ENCODE data around the gene B4GALT5.

B4GALT5 gene

GRCh38 chr20:49608752-49609670 lies 104.7 kb downstream of the B4GALT5 start:
- H3K9me3 ChIP-seq (ENCODE audit: insufficient read depth, low read depth, low read length), result peaks cover 4% of the 10 kb centered on the region
- H4K8ac ChIP-seq (ENCODE audit: low read depth, low read length), result no peak overlapping the region
- peaks cover 0 to 7% of the 10 kb centered on the region in 2 experiments for H3K4me1 ChIP-seq (ENCODE audit: control insufficient read depth in 1 of 2, insufficient read depth in 2 of 2, low read length in 2 of 2)
- no CpG with 5 or more reads among the region's 17 CpGs for WGBS (ENCODE audit: extremely low coverage, insufficient coverage, insufficient read length)
- no peak overlapping the region for H2AK5ac ChIP-seq (ENCODE audit: low read length)
- no peak overlapping the region for H3K23ac ChIP-seq (ENCODE audit: low read length)
- H3K14ac ChIP-seq (ENCODE audit: low read length), result no peak overlapping the region
- H2BK5ac ChIP-seq (ENCODE audit: low read depth, low read length, poor library complexity), result no peak overlapping the region
- no peak overlapping the region for H3K4me3 ChIP-seq (ENCODE audit: low read depth, low read length)
- peak overlapping the region; percentile 51 for H3K4me2 ChIP-seq (ENCODE audit: low read length)
- no peak overlapping the region for H2BK12ac ChIP-seq (ENCODE audit: low read length)
- no peak overlapping the region for H2BK120ac ChIP-seq (ENCODE audit: insufficient read depth, low read length, poor library complexity)
- H3K27me3 ChIP-seq (ENCODE audit: insufficient read depth, low read length), result no peaks in the 10 kb centered on the region
- no peaks in the 10 kb centered on the region for H3K79me2 ChIP-seq (ENCODE audit: control insufficient read depth, insufficient read depth, low read length, poor library complexity)
- no peak overlapping the region for H3K18ac ChIP-seq (ENCODE audit: low read length)
- DNase-seq, result peak; percentile 62 to 81
- no peaks in the 10 kb centered on the region for H3K36me3 ChIP-seq (ENCODE audit: control insufficient read depth in 1 of 2, insufficient read depth in 2 of 2, low read length in 2 of 2)
- no peak overlapping the region for H3K27ac ChIP-seq (ENCODE audit: low read depth, low read length)
- H3K9ac ChIP-seq (ENCODE audit: low read length), result no peak overlapping the region
- no peak overlapping the region for H2AFZ ChIP-seq (ENCODE audit: insufficient read depth, low read length, poor library complexity)
- H3K4ac ChIP-seq (ENCODE audit: low read depth, low read length), result no peak overlapping the region
- peaks cover 2% of the 10 kb centered on the region for H3K79me1 ChIP-seq (ENCODE audit: low read length)
- no peak overlapping the region for H4K12ac ChIP-seq (ENCODE audit: low read depth, low read length)
- H4K91ac ChIP-seq (ENCODE audit: low read depth, low read length), result no peak overlapping the region

GRCh38 chr20:49607568-49607967 lies 106.1 kb downstream of the B4GALT5 start:
- H4K91ac ChIP-seq (ENCODE audit: low read depth, low read length), result no peak overlapping the region
- H3K4me3 ChIP-seq (ENCODE audit: low read depth, low read length), result no peak overlapping the region
- H3K18ac ChIP-seq (ENCODE audit: low read length), result no peak overlapping the region
- H3K4me1 ChIP-seq (ENCODE audit: control insufficient read depth in 1 of 2, insufficient read depth in 2 of 2, low read length in 2 of 2), result peaks cover 0 to 7% of the 10 kb centered on the region in 2 experiments
- H3K9me3 ChIP-seq (ENCODE audit: insufficient read depth, low read depth, low read length), result peaks cover 4% of the 10 kb centered on the region
- H3K14ac ChIP-seq (ENCODE audit: low read length), result no peak overlapping the region
- no peak overlapping the region for H2AK5ac ChIP-seq (ENCODE audit: low read length)
- no peak overlapping the region for H2BK120ac ChIP-seq (ENCODE audit: insufficient read depth, low read length, poor library complexity)
- H4K8ac ChIP-seq (ENCODE audit: low read depth, low read length), result no peak overlapping the region
- H3K27me3 ChIP-seq (ENCODE audit: insufficient read depth, low read length), result no peaks in the 10 kb centered on the region
- peaks cover 2% of the 10 kb centered on the region for H3K79me1 ChIP-seq (ENCODE audit: low read length)
- no peak for DNase-seq
- no peaks in the 10 kb centered on the region for H3K79me2 ChIP-seq (ENCODE audit: control insufficient read depth, insufficient read depth, low read length, poor library complexity)
- no peak overlapping the region for H4K12ac ChIP-seq (ENCODE audit: low read depth, low read length)
- no peak overlapping the region for H3K4me2 ChIP-seq (ENCODE audit: low read length)
- no CpG with 5 or more reads among the region's 1 CpG for WGBS (ENCODE audit: extremely low coverage, insufficient coverage, insufficient read length)
- no peak overlapping the region for H2BK5ac ChIP-seq (ENCODE audit: low read depth, low read length, poor library complexity)
- H2BK12ac ChIP-seq (ENCODE audit: low read length), result no peak overlapping the region
- H3K4ac ChIP-seq (ENCODE audit: low read depth, low read length), result no peak overlapping the region
- H3K27ac ChIP-seq (ENCODE audit: low read depth, low read length), result no peak overlapping the region
- no peak overlapping the region for H3K9ac ChIP-seq (ENCODE audit: low read length)
- no peaks in the 10 kb centered on the region for H3K36me3 ChIP-seq (ENCODE audit: control insufficient read depth in 1 of 2, insufficient read depth in 2 of 2, low read length in 2 of 2)
- H2AFZ ChIP-seq (ENCODE audit: insufficient read depth, low read length, poor library complexity), result no peak overlapping the region
- H3K23ac ChIP-seq (ENCODE audit: low read length), result no peak overlapping the region

- Histone ChIP-seq H3K14ac (ENCODE audit: low read length) (no peak overlapping the region), H3K4me1 (ENCODE audit: control insufficient read depth in 1 of 2, insufficient read depth in 2 of 2, low read length in 2 of 2) (no peaks in the 10 kb centered on the region), H3K23ac (ENCODE audit: low read length) (no peak overlapping the region), H4K91ac (ENCODE audit: low read depth, low read length) (no peak overlapping the region), H2AK5ac (ENCODE audit: low read length) (no peak overlapping the region), H4K8ac (ENCODE audit: low read depth, low read length) (no peak overlapping the region), H2BK120ac (ENCODE audit: insufficient read depth, low read length, poor library complexity) (no peak overlapping the region), H2AFZ (ENCODE audit: insufficient read depth, low read length, poor library complexity) (no peak overlapping the region), H3K27me3 (ENCODE audit: insufficient read depth, low read length) (no peaks in the 10 kb centered on the region), H4K12ac (ENCODE audit: low read depth, low read length) (no peak overlapping the region), H3K9me3 (ENCODE audit: insufficient read depth, low read depth, low read length) (no peaks in the 10 kb centered on the region), H3K4me2 (ENCODE audit: low read length) (no peak overlapping the region), H3K36me3 (ENCODE audit: control insufficient read depth in 1 of 2, insufficient read depth in 2 of 2, low read length in 2 of 2) (no peaks in the 10 kb centered on the region), H3K27ac (ENCODE audit: low read depth, low read length) (no peak overlapping the region), H3K9ac (ENCODE audit: low read length) (no peak overlapping the region), H3K18ac (ENCODE audit: low read length) (no peak overlapping the region), H3K79me2 (ENCODE audit: control insufficient read depth, insufficient read depth, low read length, poor library complexity) (no peaks in the 10 kb centered on the region), H2BK12ac (ENCODE audit: low read length) (no peak overlapping the region), H3K4me3 (ENCODE audit: low read depth, low read length) (no peak overlapping the region), H3K79me1 (ENCODE audit: low read length) (no peaks in the 10 kb centered on the region), H2BK5ac (ENCODE audit: low read depth, low read length, poor library complexity) (no peak overlapping the region), H3K4ac (ENCODE audit: low read depth, low read length) (no peak overlapping the region)
- no CpG with 5 or more reads among the region's 11 CpGs for WGBS (ENCODE audit: extremely low coverage, insufficient coverage, insufficient read length)
- peak; percentile 42 to 62 for DNase-seq
Measured at GRCh38 chr20:49603209-49603627, 110.5 kb downstream of the B4GALT5 start.

GRCh38 chr20:49602345-49603208 lies 111.1 kb downstream of the B4GALT5 start:
- Histone ChIP-seq H2BK5ac (ENCODE audit: low read depth, low read length, poor library complexity) (no peak overlapping the region), H3K9me3 (ENCODE audit: insufficient read depth, low read depth, low read length) (no peaks in the 10 kb centered on the region), H2AFZ (ENCODE audit: insufficient read depth, low read length, poor library complexity) (no peak overlapping the region), H3K4me1 (ENCODE audit: control insufficient read depth in 1 of 2, insufficient read depth in 2 of 2, low read length in 2 of 2) (no peaks in the 10 kb centered on the region), H3K27me3 (ENCODE audit: insufficient read depth, low read length) (no peaks in the 10 kb centered on the region), H3K4ac (ENCODE audit: low read depth, low read length) (no peak overlapping the region), H4K12ac (ENCODE audit: low read depth, low read length) (no peak overlapping the region), H4K8ac (ENCODE audit: low read depth, low read length) (no peak overlapping the region), H3K4me2 (ENCODE audit: low read length) (no peak overlapping the region), H3K79me2 (ENCODE audit: control insufficient read depth, insufficient read depth, low read length, poor library complexity) (no peaks in the 10 kb centered on the region), H2AK5ac (ENCODE audit: low read length) (no peak overlapping the region), H3K14ac (ENCODE audit: low read length) (no peak overlapping the region), H3K36me3 (ENCODE audit: control insufficient read depth in 1 of 2, insufficient read depth in 2 of 2, low read length in 2 of 2) (no peaks in the 10 kb centered on the region), H3K18ac (ENCODE audit: low read length) (no peak overlapping the region), H3K4me3 (ENCODE audit: low read depth, low read length) (no peak overlapping the region), H3K23ac (ENCODE audit: low read length) (no peak overlapping the region), H3K9ac (ENCODE audit: low read length) (no peak overlapping the region), H4K91ac (ENCODE audit: low read depth, low read length) (no peak overlapping the region), H3K79me1 (ENCODE audit: low read length) (no peaks in the 10 kb centered on the region), H3K27ac (ENCODE audit: low read depth, low read length) (no peak overlapping the region), H2BK12ac (ENCODE audit: low read length) (no peak overlapping the region), H2BK120ac (ENCODE audit: insufficient read depth, low read length, poor library complexity) (no peak overlapping the region)
- WGBS (ENCODE audit: extremely low coverage, insufficient coverage, insufficient read length), result no CpG with 5 or more reads among the region's 9 CpGs
- no peak for DNase-seq
